GM23248 (cell line): ENCODE measurements around the gene RTL10. TPM values are rescaled to one million over a fixed set of nuclear protein-coding genes. Genes with fewer than 3 reads are reported as not detected.

ENCODE experiments used
- DNase-seq: peaks from one replicate; pipeline ENCODE4 v3.0.0-alpha.2; 2015
- H2AFZ ChIP-seq: fragments of 200-600 bp; sonication (generic); 2 replicates; pipeline ENCODE4 v1.6.1; 2016; ENCODE audit warnings: antibody characterized with exemption
- H3F3A ChIP-seq: fragments of 200-600 bp; sonication (generic); 2 replicates; pipeline ENCODE4 v1.6.1; 2016; ENCODE audit warnings: mild to moderate bottlenecking, antibody characterized with exemption, mixed run types; ENCODE audit not compliant: insufficient read depth
- H3K27ac ChIP-seq: fragments of 200-600 bp; sonication (generic); 2 replicates; pipeline ENCODE4 v1.5.1; 2016; ENCODE audit warnings: mild to moderate bottlenecking
- H3K27me3 ChIP-seq: fragments of 200-600 bp; sonication (generic); replicated peaks from 2 replicates; pipeline ENCODE4 v1.6.1; 2016; ENCODE audit warnings: mild to moderate bottlenecking; ENCODE audit not compliant: insufficient read depth
- H3K36me3 ChIP-seq: fragments of 200-600 bp; sonication (generic); 2 replicates; pipeline ENCODE4 v1.6.1; 2016; ENCODE audit warnings: low read depth, mild to moderate bottlenecking
- H3K4me1 ChIP-seq: fragments of 200-600 bp; sonication (generic); 2 replicates; pipeline ENCODE4 v1.6.1; 2016; ENCODE audit warnings: mild to moderate bottlenecking; ENCODE audit not compliant: insufficient read depth
- H3K4me2 ChIP-seq: fragments of 200-600 bp; sonication (generic); one replicate; pipeline ENCODE4 v1.6.1; 2016; ENCODE audit warnings: mild to moderate bottlenecking; ENCODE audit not compliant: unreplicated experiment
- H3K4me3 ChIP-seq: fragments of 200-600 bp; sonication (generic); 2 replicates; pipeline ENCODE4 v1.5.1; 2016; ENCODE audit warnings: mild to moderate bottlenecking
- H3K79me2 ChIP-seq: fragments of 200-600 bp; sonication (generic); 2 replicates; pipeline ENCODE4 v1.6.1; 2016; ENCODE audit warnings: mild to moderate bottlenecking; ENCODE audit not compliant: insufficient read depth
- H3K9ac ChIP-seq: fragments of 200-600 bp; sonication (generic); 2 replicates; pipeline ENCODE4 v1.6.1; 2016; ENCODE audit warnings: mild to moderate bottlenecking
- H3K9me2 ChIP-seq: fragments of 200-600 bp; sonication (generic); 2 replicates; pipeline ENCODE4 v1.6.1; 2016; ENCODE audit warnings: mixed run types, mild to moderate bottlenecking, moderate library complexity; ENCODE audit not compliant: insufficient read depth
- H3K9me3 ChIP-seq: fragments of 200-600 bp; sonication (generic); one replicate; pipeline ENCODE4 v1.6.1; 2017; ENCODE audit warnings: low read depth
- H4K20me1 ChIP-seq: fragments of 200-600 bp; sonication (generic); 2 replicates; pipeline ENCODE4 v1.6.0; 2016; ENCODE audit not compliant: insufficient read depth
- EZH2 ChIP-seq: fragments of 200-600 bp; sonication (generic); IDR thresholded peaks from 2 replicates; pipeline ENCODE4 v1.6.1; 2018; ENCODE audit warnings: antibody characterized with exemption, mild to moderate bottlenecking; ENCODE audit not compliant: insufficient read depth, poor library complexity, severe bottlenecking
- EZH2phosphoT487 ChIP-seq: fragments of 200-600 bp; sonication (generic); IDR thresholded peaks from 2 replicates; pipeline ENCODE4 v1.6.1; 2018; ENCODE audit warnings: antibody characterized with exemption, moderate library complexity, mild to moderate bottlenecking, low read depth; ENCODE audit not compliant: insufficient read depth
- WGBS, 2 experiments: methylation state at CpG; one replicate each; pipeline ENCODE4 v1.1.6; 2015 to 2017; ENCODE audit warnings: low lambda C conversion rate in 2 of 2, low coverage in 1 of 2; ENCODE audit errors: missing lambda C conversion rate in 2 of 2; 5-methylcytosine and 5-hydroxymethylcytosine counted together
- in situ Hi-C: fragments of 300-500 bp; cut with MboI; formaldehyde crosslinking; loops from 2 replicates; pipeline ENCODE4 v1.15.0; 2020
- polyA plus RNA-seq: library from polyadenylated mRNA; unstranded; fragments of >200 nt; fragmentation: Nextera tagmentation; extraction: Ambion mirVana; gene quantifications from 2 replicates; pipeline ENCODE4 v1.2.1, GENCODE V29; 2016
- total RNA-seq: library from RNA; depleted of rRNA; stranded (reverse); fragments of >200 nt; shearing (Covaris generic); gene quantifications from 2 replicates; pipeline ENCODE4 v1.2.3, GENCODE V29; 2014

The RTL10 gene
- total and polyA plus RNA-seq, 2 experiments from 2014 or later: 14.2 to 23.8 TPM

- Histone ChIP-seq H3K9me3 (no peaks in the 10 kb centered on the region), H3K27ac (no peak overlapping the region), H3F3A (no peaks in the 10 kb centered on the region), H4K20me1 (no peaks in the 10 kb centered on the region), H3K9ac (no peak overlapping the region), H3K9me2 (no peaks in the 10 kb centered on the region), H2AFZ (no peak overlapping the region), H3K27me3 (no peaks in the 10 kb centered on the region), H3K36me3 (no peaks in the 10 kb centered on the region), H3K79me2 (0 out of 2 replicates have a peak, but pooled peaks cover 4% of the 10 kb centered on the region), H3K4me2 (no peak overlapping the region), H3K4me1 (no peaks in the 10 kb centered on the region), H3K4me3 (no peak overlapping the region)
- WGBS, 2 experiments: 91% methylated on average over 11 of the region's 11 CpGs
- in situ Hi-C loops: no loop called here
- TF ChIP-seq EZH2: no peak
- no peak for TF ChIP-seq EZH2phosphoT487
- no peak for DNase-seq
Observed at GRCh38 chr22:19823191-19823901, 31.3 kb downstream of the RTL10 start.

DNA sequence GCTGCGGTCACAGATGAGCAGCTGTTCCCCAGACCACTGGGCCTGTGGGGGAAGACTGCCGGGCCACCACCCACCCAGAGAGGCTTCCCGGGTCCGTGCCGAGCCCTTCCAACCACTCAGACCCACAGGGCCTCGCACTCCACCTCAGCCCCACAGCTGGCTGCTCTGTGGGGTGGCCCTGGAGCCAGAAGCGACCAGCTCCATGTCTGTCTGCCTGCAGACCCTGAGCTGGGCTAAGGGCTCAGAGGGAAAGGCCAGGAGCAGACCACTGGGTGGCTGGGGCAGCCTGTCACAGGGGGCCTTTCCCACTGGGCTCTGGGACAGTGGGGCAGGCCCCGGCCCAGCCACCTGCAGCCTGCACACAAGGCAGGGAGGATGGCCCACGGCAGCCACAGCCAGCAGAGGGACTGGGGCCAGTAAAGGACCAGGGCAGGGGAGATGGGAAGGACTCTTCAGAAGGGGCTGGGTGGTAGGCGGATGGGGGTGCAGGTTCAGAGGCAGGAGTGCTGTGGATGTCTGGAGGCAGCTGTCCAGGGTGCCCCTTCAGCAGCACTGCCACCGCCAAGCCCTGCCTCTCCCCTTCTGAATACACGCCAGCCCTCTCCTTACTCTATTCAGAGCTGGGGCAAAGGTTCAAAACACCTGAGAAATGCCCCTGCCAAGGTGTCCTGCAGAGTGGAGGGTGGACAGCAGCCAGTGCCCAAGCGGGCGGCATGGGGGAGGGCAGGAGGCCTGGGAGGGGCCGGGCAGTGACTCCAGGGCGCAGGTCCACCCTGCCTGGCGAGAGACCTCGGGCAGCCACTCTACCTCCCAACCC lies 32.2 kb downstream of the RTL10 start:
- 89 to 90% methylated on average over 15 to 18 of the region's 18 CpGs for WGBS, 2 experiments
- Histone ChIP-seq H3K4me3 (no peak overlapping the region), H3K27me3 (no peaks in the 10 kb centered on the region), H3K9me3 (no peaks in the 10 kb centered on the region), H3K79me2 (0 out of 2 replicates have a peak, but pooled peaks cover 4% of the 10 kb centered on the region), H3F3A (no peaks in the 10 kb centered on the region), H3K4me1 (no peaks in the 10 kb centered on the region), H3K36me3 (no peaks in the 10 kb centered on the region), H4K20me1 (no peaks in the 10 kb centered on the region), H3K9me2 (no peaks in the 10 kb centered on the region), H3K4me2 (no peak overlapping the region), H3K9ac (no peak overlapping the region), H2AFZ (no peak overlapping the region), H3K27ac (no peak overlapping the region)
- in situ Hi-C loops: no loop called here
- DNase-seq: no peak
- TF ChIP-seq EZH2: no peak
- no peak for TF ChIP-seq EZH2phosphoT487

GRCh38 chr22:19821523-19822300 lies 33.0 kb downstream of the RTL10 start:
- DNase-seq: no peak
- Histone ChIP-seq H4K20me1 (no peaks in the 10 kb centered on the region), H3K27ac (no peak overlapping the region), H3F3A (no peaks in the 10 kb centered on the region), H3K79me2 (0 out of 2 replicates have a peak, but pooled peaks cover 4% of the 10 kb centered on the region), H3K4me1 (no peaks in the 10 kb centered on the region), H3K9ac (no peak overlapping the region), H3K4me3 (no peak overlapping the region), H3K4me2 (no peak overlapping the region), H3K27me3 (no peaks in the 10 kb centered on the region), H3K9me3 (no peaks in the 10 kb centered on the region), H3K36me3 (no peaks in the 10 kb centered on the region), H3K9me2 (no peaks in the 10 kb centered on the region), H2AFZ (no peak overlapping the region)
- 90 to 95% methylated on average over 20 of the region's 20 CpGs for WGBS, 2 experiments
- in situ Hi-C loops: no loop called here
- TF ChIP-seq EZH2phosphoT487 (no peak), EZH2 (no peak)

- no peak for DNase-seq
- H3K79me2 ChIP-seq: 0 out of 2 replicates have a peak, but pooled peaks cover 4% of the 10 kb centered on the region
- no peaks in the 10 kb centered on the region for H3F3A ChIP-seq
- H3K27me3 ChIP-seq: no peaks in the 10 kb centered on the region
- H3K9ac ChIP-seq: no peak overlapping the region
- WGBS, 2 experiments: 96 to 98% methylated on average over 18 of the region's 18 CpGs
- no peaks in the 10 kb centered on the region for H3K9me2 ChIP-seq
- TF ChIP-seq EZH2 (no peak), EZH2phosphoT487 (no peak)
- H3K4me2 ChIP-seq: no peak overlapping the region
- no peak overlapping the region for H3K4me3 ChIP-seq
- H3K36me3 ChIP-seq: no peaks in the 10 kb centered on the region
- in situ Hi-C loops: no loop called here
- H4K20me1 ChIP-seq: no peaks in the 10 kb centered on the region
- no peak overlapping the region for H3K27ac ChIP-seq
- H3K4me1 ChIP-seq: no peaks in the 10 kb centered on the region
- H3K9me3 ChIP-seq: no peaks in the 10 kb centered on the region
- no peak overlapping the region for H2AFZ ChIP-seq
Observed at GRCh38 chr22:19820880-19821522, 33.7 kb downstream of the RTL10 start.
